GM21390 (cell line): Measurements from ENCODE around the gene ADAMTSL5.

Experiments
- ATAC-seq: cut with Tn5 transposase; IDR thresholded peaks from one replicate; pipeline ENCODE4 v1.9.1; 2021; ENCODE audit not compliant: unreplicated experiment

Gene ADAMTSL5

DNA sequence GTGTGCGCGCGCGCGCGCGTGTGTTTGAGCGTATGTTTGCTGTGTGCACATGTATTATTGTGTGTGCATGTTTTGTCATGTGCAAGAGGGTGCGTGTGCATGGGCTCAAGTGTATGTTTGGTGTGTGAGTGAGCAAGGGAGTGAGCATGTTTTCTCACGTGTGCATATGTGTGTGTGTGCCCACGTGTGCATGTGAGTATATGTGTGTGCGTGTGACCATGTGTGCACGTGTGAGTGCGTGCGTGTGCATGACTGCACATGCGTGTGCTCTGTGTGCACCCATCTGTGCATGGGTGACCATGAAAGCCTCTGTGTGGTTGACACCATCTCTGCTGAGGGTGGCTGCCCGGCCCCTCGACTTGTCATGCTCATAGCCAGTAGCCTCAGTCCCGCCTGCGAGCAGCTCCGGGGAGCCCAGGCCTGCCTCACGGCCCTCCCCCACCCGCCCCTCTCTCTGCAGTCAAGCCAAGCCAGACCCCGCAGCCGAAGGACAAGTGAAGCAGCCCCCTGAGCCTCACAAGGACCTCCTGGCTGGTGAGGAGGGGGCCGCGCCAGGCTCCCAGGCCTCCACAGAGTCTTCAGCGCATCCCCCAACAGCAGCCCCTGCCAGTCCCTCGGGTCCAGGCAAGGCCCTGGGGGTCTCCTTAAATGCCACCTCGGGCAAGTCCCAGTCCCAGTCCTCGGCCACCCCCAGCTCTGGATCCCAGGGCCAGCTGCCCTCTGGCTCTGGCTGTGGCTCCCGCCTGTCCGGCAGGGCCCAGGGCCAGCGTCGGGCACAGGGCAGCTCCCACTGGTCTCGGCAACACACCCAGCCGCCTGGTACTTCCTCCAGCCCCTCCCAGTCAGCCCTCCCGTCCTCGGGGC lies 15.9 kb downstream of the ADAMTSL5 start:
- no peak for ATAC-seq

DNA sequence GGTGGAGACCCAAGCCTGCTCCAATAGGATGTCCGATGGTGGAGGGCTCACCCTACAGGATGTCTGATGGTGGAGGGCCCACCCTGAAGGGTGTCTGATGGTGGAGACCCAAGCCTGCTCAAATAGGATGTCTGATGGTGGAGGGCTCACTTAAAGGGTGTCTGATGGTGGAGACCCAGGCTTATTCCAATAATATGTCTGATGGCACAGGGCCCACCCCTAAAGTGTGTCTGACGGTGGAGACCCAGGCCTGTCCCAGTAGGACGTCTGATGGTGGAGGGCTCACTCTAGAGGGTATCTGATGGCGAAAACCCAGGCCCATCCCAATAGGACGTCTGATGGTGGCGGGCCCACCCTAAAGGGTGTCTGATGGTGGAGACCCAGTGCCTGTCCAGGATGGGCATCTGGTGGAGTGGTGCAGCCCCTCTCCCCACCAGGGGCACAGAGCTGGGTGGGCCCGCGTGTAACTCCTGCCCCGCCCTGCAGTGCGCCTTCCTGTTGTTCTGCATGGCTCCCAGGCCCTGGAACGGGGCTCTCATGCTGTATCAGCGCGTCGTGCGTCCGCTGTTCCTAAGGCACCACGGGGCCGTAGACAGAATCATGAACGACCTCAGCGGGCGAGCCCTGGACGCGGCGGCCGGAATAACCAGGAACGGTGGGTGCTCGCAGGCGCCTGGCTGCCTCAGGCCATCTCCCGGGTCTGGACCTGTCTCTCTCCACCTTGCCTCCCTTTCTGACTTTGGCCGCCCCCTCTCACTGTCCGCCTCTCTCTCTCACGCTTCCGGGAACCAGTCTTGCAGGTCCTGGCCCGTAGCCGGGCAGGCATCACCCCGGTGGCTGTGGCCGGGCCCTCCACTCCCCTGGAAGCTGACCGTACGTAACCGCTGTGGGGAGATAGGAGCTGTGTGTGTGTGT lies 16.8 kb downstream of the ADAMTSL5 start:
- ATAC-seq = no peak

DNA sequence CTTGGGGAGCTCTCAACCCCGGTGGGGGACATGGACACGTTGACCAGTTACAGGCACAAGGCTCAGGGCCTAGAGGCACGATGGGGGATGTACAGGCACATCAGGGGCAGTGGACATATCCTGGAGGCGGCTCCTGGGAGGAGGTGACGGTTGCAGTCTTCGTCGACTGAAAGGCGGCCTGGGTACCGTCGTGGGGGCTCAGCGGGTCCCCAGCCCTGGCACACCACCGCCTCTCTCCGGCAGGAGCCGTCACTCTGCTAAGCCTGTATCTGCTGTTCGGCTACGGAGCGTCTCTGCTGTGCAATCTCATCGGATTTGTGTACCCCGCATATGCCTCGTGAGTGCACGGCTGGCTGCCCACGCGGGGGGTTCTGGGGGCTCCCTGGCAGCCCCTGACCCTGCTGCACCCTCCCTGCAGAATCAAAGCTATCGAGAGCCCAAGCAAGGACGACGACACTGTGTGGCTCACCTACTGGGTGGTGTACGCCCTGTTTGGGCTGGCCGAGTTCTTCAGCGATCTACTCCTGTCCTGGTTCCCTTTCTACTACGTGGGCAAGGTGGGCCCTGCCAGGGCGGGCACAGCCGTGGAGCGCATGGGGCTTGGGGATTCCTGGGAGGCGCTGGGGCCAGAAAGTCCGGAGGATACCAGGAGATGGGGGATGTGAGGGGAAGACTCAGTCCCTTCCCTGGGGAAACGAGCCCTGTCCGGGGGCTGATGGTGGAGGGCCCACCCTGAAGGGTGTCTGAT lies 17.6 kb downstream of the ADAMTSL5 start:
- ATAC-seq = no peak

DNA sequence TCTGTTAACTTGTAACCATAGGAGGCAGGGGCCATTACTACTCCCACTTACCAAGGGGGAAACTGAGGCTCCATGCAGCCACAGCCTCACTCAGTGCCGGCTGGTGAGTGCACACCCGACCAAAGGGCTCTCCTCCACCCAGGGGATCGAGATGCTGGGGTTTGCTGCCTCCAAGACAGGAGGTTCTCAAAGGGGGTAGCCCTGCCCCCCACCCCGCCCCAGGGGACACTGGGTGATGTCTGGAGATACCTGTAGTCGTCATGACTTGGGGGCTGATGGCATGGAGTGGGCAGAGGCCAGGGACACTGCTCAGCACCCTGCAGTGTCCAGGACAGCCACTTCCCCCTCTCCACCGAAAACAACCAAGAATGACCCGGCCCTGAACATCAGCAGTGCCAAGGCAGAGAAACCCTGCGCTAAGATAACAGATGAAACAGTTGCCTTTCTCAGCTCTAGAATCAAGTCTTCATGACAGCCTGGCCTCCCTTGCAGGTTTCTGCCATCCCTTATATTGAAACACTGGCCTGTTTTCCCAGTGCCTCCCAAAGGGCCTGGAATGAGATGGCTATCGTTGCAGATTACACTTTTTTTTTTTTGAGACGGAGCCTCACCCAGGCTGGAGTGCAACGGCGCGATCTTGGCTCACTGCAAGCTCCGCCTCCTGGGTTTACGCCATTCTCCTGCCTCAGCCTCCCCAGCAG lies 18.6 kb downstream of the ADAMTSL5 start:
- ATAC-seq = no peak

DNA sequence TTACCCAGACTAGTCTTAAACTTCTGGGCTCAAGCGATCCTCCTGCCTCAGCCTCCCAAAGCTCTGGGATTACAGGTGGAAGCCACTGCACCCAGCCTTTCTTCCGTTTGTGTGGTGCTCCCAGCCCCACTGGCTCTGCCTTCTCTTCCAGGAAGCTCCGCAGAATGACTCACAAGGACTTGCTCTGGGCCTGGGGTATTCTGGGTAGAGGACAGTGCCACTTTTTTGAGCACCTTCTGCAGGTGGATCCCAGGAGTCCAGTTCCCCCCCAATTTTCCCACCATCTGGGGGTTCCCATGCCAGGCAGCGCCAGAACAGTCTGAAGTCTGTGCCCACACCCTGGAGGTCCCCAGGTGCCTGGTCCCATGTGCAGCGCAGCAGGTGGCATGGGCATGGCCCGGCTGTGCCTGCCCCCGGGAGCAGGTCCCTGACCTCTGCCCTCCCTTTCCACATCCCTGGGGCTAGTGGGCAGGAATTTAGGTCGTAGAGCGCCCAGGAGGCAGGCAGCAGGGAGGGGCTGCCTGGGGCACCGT lies 20.3 kb downstream of the ADAMTSL5 start:
- no peak for ATAC-seq

DNA sequence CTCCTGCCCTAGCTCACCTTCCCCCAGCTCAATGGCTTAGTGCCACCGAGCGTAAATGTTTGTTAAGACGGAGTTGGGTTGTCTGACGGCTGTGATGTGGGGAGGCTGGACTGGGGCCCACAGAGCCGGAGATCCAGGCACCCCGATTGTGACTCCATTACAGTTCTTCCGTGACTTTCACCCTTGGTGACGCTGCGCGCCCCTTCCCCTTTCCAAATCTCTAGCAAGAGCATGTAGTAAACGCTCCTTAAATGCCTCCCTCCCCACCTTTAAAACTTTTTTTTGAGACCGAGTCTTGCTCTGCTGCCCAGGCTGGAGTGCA lies 21.0 kb downstream of the ADAMTSL5 start:
- no peak for ATAC-seq

DNA sequence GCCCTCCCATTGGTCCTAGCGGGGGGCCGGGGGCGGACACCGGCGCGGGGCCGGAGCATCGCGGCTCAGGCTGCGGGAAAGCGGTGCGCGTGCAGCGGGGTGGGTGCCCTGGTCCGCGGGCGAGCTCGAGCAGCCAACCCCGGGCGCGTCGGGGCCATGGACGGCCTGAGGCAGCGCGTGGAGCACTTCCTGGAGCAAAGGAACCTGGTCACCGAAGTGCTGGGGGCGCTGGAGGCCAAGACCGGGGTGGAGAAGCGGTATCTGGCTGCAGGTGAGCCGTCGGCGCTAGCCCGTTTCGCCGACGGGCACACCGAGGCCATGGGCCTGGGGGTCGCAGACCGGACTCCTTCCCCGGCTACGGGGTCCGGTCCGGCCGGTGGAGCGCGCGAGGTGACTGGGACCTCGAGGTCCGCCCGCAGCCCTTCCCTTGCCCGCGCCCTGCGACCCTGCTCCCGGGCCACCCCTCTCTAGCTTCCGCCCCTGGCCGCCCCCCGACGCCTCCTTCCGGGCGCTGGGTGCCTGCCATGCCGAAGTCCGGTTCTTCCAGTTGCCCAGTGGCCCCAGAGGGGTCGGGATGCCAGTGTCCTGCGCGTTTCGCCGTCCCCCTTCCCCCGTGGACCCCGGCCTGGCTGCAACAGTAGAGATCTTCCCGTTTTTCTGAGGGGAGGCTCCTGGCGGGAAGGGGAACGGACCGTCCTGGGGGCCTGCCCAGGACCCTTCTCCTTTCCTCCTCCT lies 21.5 kb downstream of the ADAMTSL5 start, which contains the start of gene REEP6:
Gene REEP6 (plus strand): TSS at position 68 of the 735 bp plus-strand sequence. CDS start 89 bp downstream, at position 157.
- no peak for ATAC-seq

DNA sequence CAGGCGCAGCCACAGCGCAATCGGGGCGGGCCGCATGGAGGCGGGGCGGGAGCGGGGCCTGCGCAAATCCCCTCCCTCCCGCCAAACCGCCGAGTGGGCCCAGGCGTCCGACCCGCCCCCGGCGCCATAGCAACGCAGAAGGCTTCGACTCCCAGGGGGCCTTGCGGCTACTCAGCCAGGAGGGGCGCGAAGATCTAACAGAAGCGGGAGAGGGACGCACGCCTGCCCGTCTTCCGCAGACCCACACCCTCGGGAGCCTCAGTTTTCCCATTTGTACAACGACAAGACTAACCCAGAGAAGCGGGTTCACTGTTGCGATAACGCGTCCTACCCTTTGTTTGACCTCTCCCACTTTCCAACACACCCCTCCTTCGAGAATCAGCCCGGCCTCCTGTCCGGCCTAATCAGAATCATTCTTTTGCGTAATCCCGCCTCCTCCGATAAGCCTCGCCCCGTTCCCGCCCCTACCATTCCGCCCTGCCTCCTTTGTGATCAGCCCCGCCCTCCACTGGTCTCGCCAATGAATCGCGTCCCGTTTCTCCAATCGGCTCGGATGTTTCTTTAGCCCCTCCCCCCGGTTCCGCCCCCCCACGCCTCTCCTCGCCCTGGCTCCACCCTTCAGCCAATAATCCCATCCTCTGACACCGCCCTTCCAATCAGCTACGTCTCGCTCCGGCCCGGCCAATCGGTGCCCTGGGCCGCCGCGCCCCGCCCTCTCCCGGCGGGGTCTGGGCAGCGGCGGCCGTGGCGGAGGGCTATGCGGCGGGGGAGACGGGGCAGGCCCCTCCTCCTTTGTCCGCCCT lies 22.3 kb downstream of the ADAMTSL5 start, which contains the start of gene PCSK4:
Gene PCSK4 (minus strand): TSS at position 40 of the 803 bp plus-strand sequence. CDS start 4 bp downstream, at position 36.
- ATAC-seq = peak; percentile 83

DNA sequence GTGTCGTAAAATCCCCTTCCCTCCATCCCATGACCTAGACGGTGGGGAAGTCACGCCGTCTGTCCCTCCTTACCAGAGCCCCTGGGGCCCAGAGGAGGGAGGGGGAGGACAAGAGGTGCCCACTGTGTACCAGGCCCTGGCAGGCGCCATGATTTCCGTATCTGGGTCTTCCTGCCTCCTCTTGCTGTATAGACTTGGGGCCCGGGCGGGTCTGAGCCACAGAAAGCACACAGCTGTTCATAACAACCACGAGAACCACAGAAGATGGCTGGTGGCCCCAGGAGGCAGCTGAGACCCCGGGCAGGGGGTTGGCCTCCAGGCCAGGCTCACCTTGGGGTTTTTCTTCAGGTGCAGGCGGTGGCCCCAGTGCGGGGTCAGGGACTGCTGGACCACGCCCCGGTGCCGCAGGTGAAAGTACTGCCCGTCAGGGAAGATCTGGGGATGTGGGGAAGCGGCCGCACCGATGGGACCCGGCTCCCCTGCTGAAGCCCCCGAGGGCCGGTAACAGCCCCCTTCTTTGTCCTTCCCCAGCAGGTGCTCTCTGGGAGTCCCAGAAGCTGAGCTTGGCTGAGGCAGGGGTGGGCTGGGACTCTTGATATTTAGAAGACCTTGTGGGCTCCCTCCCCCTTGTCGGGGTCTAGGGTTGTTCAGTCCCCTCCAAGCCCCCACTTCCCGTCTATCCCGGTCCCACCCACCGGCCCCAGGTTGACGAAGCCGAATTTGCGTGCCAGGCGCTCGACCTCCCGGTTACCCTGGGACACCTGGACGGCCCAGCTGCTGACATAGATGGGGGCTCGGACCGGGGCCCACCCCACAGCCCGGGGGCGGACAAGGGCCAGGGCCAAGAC lies 23.1 kb downstream of the ADAMTSL5 start:
- no peak for ATAC-seq

DNA sequence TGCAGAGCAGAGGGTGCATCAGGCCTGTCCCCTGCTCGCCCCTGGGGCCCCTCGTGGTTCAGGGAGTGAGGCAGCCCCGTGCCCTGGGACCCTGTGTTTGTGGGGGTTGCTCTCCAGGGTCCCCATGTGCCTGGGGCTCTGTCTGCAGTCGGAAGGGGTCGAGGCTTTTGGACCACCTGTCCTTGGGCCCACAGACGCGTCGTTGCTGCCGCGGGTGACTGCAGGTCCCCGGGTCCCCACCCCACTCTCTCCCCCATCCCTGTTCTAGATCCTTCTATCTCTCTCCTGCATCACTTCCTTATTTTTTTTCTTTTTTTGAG lies 24.6 kb downstream of the ADAMTSL5 start:
- no peak for ATAC-seq

DNA sequence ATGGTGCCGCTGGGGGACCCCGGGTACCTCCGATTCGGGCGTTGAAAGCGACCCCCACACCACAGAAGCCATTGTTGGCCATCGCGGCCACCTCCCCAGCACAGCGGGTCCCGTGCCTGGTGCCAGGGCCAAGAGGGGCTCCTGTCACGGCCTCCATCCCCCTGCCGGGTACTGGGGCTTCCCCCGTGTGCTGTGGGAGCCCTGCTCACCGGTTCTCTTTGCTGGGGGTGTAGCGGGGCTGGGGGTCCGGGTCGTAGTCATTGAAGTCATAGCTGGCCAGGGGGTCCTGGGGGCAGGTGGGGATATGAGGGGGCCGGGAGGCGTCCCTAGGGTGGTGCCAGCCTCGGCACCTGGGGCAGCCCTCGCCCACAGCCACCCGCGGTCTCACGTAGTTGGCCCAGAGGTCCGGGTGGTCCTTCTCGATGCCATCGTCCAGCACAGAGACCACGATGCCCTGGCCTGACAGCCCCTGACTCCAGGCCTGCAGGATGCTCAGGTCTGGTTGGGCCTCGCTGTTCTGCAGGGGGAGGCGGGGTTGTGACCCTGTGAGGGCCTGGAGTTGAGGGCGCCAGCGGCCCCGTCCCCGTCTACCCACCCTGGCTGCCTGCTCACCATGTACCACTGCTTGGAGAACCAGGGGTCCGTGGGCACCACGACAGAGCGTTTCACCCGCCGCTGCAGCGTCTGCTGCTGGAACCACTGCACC lies 25.1 kb downstream of the ADAMTSL5 start:
- no peak for ATAC-seq

DNA sequence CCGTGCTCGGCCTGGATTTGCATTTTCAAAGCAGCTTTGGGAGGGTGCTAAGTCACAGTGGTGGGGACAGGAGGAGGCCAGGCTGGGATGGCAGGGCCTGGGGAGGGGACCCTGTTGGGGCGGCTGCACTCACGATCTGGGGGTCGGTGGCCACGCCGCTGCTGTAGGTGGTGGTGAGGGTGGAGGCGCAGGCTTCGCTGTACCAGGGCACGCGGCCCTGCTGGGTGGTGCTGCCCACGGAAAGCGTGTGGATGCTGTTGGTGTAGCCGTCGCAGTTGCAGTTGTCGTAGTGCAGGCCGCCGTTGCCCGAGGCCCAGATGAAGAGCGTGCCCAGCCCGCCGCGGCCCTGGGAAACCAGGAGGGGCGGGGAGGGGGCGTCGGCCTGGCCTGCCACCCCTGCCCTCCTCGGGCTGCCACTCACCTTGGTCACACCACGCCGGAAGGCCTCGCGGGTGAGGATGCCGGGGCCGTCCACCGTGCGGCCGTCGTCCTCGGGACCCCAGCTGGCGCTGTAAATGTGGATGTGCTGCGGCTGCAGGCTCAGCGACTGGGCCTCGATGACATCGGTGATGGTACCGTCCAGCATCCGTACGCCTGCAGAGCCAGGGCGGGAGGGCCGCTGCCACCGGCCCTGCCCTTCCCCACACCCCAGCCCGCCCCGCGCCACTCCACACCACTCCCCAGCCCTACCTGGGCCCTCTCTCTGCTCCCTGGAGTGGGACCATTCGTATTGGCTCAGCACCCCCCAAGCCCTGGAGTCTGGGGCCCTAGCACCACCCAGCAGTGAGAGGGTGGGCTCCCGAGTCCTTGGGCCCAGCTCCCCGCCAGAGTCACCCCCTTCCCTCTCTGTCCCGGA lies 25.9 kb downstream of the ADAMTSL5 start:
- no peak for ATAC-seq

DNA sequence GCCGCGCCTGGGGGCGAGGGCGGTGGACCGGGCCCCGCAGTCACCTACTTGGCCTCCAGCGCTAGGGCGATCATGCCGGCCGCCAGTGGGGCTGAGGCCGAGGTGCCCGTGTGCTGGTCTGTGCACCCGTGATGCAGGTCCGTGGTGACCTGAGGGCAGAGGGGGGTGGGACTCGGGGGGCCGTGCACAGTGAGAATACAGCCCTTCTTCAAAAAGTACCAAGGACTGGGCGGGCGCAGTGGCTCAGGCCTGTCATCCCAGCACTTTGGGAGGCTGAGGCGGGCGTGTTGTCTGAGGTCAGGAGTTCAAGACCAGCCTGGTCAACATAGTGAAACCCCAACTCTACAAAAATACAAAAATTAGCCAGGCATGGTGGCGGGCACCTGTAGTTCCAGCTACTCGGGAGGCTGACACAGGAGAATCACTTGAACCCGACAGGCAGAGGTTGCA lies 28.8 kb downstream of the ADAMTSL5 start:
- no peak for ATAC-seq

DNA sequence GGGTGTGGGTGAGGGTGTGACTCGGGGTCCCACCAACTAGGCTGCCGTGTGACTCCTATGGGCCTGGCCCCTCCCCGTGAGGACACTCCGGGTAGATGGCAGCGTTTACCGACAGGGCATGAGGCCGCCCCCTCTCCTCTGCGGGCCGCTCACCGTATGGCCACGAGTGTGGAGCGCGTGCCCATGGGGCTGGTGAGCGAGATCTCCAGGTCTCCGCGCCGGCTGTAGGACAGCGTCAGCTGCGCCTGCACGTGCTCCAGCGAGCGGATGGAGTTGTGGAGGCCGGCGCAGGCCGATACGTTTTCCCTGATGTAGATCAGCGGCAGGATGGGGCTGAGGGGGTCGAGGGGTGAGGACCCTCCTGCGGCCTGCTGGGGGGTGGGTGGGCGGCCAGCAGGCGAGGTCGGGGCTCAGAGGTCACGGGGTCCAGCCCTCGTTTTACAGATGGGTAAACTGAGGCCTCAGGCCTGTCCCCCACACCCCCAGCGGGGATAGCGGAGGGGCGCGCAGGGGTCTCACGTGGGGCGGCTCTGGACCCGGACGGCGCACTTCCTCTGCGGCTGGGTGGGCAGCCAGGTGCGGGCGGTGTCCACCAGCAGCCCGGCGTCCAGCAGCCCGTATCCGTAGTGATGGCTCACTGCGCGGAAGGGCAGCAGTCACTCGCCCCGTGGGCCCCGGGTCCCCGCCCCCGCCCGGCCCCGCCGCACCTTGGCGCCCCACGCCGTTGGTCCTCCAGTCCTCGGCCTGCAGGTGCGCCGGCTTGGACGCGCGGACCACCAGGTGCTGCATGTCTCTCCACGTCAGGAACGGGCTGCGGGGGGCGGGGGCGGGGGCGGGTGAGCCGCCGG lies 29.5 kb downstream of the ADAMTSL5 start:
- no peak for ATAC-seq

DNA sequence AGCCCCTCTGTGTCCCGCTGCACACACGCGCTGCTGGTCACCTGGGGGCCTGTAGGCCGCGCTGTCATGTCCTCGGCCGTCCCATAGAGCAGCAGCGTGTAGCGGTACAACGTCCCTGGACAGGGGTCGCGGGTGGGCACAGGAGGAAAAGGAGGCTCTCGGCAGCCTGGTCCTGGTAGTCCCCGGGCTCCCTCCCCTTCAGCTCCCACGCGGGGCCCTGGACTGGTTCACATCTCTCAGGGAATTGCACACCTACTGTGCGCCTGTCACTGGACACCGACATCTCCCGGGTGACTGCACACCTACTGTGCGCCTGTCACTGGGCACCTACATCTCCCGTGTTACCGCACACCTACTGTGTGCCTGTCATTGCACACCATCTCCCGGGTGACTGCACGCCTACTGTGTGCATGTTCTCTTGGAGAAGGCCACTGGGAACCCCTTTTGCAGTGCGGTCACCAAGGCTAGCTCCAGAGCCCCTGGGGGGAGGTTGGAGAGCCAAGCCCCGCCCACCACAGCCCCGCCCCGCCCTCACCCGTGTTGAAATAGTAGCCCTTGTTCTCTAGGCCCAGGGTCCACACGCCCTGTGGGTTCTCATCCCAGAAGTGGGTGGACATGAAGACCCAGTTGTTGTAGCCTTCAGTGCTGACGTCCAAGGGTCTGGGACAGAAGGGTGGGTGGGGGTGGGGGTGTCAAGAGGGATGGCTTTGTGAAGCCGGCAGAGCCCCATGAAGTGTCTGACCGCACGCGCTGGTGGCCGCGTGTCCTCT lies 30.3 kb downstream of the ADAMTSL5 start:
- ATAC-seq = no peak
